ENCODE data around the gene ATP2A3.
A peak's percentile ranks its signal among the peaks of the same experiment; 100 is the strongest.

DNA sequence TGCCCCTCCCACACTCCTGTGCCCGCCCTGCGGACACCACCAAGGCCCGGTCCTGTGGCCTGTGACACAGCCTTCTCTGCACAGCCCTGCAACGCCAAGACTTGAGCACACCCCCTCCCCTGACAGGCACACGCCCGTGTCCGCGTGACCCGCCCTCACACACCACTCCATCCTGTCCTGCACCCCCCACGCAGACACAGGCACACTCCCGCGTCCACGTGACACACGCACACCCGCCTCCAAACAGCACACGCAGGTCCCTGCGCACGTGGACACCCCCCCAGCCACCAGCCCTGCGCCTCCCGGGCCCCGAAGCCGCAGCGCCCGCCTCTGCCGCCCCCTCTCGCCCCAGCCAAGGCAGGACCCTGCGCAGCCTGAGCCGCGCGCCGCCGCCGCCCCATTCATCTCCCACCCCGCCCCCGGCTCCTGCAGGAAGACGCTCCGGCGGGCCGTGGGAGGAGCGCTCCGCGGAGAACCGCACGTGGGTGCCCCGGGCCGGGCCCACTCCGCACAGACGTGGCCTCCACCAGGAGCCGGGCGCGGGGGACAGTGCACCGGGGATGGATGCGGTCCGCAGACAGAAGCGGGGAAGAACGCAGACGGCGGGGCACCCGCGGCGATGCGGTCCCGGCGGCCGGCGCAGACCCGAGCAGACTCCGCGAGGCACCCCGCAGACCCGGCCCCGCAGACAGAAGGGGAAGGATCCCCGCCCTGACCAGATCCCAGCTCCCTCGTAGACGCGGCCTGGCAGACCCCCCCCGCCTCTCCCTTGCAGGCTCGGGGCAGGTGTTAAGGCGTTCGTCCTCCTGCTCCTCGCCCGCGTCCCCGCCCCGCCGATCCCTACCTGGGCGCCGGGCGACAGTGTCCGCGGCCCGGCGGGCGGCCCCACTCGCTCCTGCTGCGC, 71.9 kb downstream of the ATP2A3 start:
- TF ChIP-seq L3MBTL2 (conservative IDR thresholded peaks at IDR 0.05) = peak; percentile 35; the same call in 1 of the 2 replicates
- no peak for TF ChIP-seq SUZ12 (IDR thresholded peaks at IDR 0.05)
- no peak for TF ChIP-seq TARDBP (IDR thresholded peaks at IDR 0.05)
- no peak for TF ChIP-seq FOXK2 (IDR thresholded peaks at IDR 0.05)
- TF ChIP-seq, protein P1, sequence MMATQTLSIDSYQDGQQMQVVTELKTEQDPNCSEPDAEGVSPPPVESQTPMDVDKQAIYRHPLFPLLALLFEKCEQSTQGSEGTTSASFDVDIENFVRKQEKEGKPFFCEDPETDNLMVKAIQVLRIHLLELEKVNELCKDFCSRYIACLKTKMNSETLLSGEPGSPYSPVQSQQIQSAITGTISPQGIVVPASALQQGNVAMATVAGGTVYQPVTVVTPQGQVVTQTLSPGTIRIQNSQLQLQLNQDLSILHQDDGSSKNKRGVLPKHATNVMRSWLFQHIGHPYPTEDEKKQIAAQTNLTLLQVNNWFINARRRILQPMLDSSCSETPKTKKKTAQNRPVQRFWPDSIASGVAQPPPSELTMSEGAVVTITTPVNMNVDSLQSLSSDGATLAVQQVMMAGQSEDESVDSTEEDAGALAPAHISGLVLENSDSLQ (IDR thresholded peaks at IDR 0.05) = no peak
- no peak for TF ChIP-seq HDGF (IDR thresholded peaks at IDR 0.05; ENCODE audit: borderline replicate concordance)
- TF ChIP-seq ARNT (IDR thresholded peaks at IDR 0.05) = no peak
- no peak for TF ChIP-seq BHLHE40 (IDR thresholded peaks at IDR 0.05; ENCODE audit: borderline replicate concordance)
- no peak for TF ChIP-seq ZNF384 (IDR thresholded peaks at IDR 0.05)
- no peak for TF ChIP-seq FOXM1 (IDR thresholded peaks at IDR 0.05; ENCODE audit: borderline replicate concordance)
- TF ChIP-seq LEF1 (IDR thresholded peaks at IDR 0.05; ENCODE audit: borderline replicate concordance) = no peak
- TF ChIP-seq ELF4 (IDR thresholded peaks at IDR 0.05) = no peak
- no peak for TF ChIP-seq FOXA1 (IDR thresholded peaks at IDR 0.05)

All from HEK293T (cell line).